GM18867 (cell line): Measurements from ENCODE around the gene OR51I2.
A peak's percentile ranks its signal among the peaks of the same experiment; 100 is the strongest.

ENCODE experiments used
- ATAC-seq: cut with Tn5 transposase; IDR thresholded peaks from one replicate; pipeline ENCODE4 v1.9.1; 2021; ENCODE audit warnings: mild to moderate bottlenecking, moderate library complexity; ENCODE audit not compliant: unreplicated experiment

OR51I2 gene, protein sequence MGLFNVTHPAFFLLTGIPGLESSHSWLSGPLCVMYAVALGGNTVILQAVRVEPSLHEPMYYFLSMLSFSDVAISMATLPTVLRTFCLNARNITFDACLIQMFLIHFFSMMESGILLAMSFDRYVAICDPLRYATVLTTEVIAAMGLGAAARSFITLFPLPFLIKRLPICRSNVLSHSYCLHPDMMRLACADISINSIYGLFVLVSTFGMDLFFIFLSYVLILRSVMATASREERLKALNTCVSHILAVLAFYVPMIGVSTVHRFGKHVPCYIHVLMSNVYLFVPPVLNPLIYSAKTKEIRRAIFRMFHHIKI

GRCh38 chr11:5449023-5449422, at the start of gene OR51I2:
Gene OR51I2 (plus strand): TSS chr11:5449323. CDS start chr11:5453489, 4,166 bp downstream.
- no peak for ATAC-seq

- ATAC-seq = no peak
These were observed 44.0 kb upstream of the OR51I2 start for GRCh38 chr11:5405173-5405572.

DNA sequence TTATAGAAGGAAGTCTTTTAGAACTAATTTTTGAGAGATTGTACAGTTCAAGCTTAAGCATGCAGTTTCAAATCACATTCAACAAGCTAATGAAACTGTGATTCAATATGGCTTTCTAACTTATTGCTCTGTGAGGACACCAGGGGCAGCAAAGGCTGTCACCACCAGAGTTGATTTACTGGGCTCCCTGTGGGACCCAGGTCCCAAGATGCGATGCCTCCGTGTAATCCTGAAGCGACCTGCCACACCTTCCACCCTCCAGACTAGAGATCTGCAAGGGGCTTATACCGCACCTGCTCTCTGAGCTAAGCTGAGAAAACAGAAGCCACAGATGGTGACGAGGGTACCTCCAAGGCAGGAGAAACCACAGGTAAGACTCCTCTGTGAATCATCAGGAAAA, 28.1 kb upstream of the OR51I2 start:
- ATAC-seq = no peak

DNA sequence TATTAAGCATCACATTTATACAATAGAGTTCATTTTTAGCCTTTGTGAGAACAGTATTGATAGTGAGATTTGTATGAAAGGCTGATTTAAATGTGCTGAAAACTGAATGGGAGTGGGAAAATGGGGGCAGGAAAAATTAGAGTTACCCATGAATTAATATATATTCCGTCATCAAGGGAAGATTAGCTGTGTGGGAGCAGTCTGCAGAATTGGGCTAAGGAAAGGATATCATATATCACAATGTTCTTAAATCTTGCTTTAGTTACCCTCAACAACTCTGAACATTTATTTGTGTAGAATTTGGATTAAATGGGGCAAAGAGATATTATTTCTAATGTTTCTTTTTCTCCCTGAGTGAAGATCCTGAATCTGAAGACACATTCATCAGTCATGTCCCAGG, 27.3 kb upstream of the OR51I2 start, which contains the start of gene OR51Q1:
TSS of gene OR51Q1 (plus strand) at position 301 of the 400 bp plus-strand sequence. CDS start at position 391, 90 bp downstream.
- no peak for ATAC-seq

DNA sequence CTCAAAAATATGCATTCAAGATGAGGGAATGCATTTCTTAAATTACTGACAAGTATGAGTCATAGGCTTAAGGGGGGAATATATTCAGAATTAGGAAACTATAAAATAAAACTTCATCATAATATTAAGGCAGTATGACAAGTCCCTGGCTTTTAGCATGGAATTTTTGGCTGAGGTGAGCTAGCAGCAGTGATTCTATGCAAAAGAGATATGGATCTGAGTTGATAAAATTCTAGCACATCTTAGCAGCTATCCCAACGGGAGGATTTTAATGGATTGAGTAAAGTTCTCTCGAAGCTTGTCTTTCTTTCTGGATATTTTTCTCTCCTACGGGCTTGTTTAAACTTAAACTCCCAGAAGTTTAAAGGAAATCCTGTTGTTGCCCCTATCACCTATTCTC, 26.0 kb upstream of the OR51I2 start:
- ATAC-seq = no peak

- ATAC-seq = no peak
These were observed 7.7 kb upstream of the OR51I2 start, which contains the start of gene OR51I1 for GRCh38 chr11:5441414-5441813. Gene OR51I1 (minus strand): TSS chr11:5441514. CDS start chr11:5441514, 0 bp downstream.

- ATAC-seq = no peak
These were observed 5.2 kb upstream of the OR51I2 start for GRCh38 chr11:5443835-5444393.

GRCh38 chr11:5449432-5449831, 309 bp downstream of the OR51I2 start:
- ATAC-seq = no peak

- no peak for ATAC-seq
These were observed 12.0 kb downstream of the OR51I2 start for GRCh38 chr11:5460983-5461621.

- ATAC-seq = no peak
These were observed 18.4 kb downstream of the OR51I2 start for GRCh38 chr11:5467527-5467926.

DNA sequence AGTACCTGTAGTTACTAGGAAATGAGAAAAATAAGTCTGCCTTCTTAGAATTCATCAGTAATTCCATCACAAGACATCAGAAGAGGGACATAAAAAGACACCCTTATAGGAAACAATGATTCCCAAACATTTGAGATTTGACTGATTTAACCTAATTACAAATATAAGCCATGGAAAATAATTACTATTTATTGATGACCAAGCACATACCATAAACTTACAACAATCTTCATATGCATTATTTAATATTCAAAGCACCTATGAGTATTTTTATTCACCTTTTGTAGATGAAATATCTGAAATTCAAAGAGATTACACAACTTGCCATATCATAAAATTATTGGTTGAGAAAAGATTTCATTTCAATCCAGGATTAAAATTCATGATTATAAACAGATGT, 24.8 kb downstream of the OR51I2 start:
- no peak for ATAC-seq

- ATAC-seq = peak; percentile 80
These were observed 27.2 kb downstream of the OR51I2 start for GRCh38 chr11:5476186-5476819.

GRCh38 chr11:5486003-5486402, 36.9 kb downstream of the OR51I2 start:
- no peak for ATAC-seq

DNA sequence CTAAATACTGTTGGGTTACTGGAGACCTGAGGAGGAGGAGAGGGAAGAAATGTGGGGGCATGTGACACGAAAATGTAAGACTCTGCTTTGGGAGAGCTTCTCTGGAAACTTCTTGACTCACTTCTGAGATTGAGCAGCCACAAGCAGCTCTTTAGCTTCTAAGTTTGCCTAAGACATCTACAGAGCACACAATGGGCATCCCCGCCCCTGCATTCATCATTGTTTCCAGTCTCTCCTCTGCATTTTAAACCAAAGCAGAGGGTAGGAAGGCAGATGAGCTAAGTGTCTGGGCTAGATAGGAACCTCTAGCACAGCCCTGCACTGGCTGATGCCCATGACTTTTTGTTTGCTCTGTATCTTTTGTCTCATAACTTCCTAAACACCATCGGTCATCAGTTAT, 37.3 kb downstream of the OR51I2 start:
- ATAC-seq = no peak

GRCh38 chr11:5488385-5488784, 39.3 kb downstream of the OR51I2 start, which contains the start of gene OR52D1:
Gene OR52D1 (plus strand): TSS chr11:5488685. CDS start chr11:5488707, 22 bp downstream.
- no peak for ATAC-seq

- ATAC-seq = no peak
These were observed 39.8 kb downstream of the OR51I2 start for GRCh38 chr11:5488798-5489399.

DNA sequence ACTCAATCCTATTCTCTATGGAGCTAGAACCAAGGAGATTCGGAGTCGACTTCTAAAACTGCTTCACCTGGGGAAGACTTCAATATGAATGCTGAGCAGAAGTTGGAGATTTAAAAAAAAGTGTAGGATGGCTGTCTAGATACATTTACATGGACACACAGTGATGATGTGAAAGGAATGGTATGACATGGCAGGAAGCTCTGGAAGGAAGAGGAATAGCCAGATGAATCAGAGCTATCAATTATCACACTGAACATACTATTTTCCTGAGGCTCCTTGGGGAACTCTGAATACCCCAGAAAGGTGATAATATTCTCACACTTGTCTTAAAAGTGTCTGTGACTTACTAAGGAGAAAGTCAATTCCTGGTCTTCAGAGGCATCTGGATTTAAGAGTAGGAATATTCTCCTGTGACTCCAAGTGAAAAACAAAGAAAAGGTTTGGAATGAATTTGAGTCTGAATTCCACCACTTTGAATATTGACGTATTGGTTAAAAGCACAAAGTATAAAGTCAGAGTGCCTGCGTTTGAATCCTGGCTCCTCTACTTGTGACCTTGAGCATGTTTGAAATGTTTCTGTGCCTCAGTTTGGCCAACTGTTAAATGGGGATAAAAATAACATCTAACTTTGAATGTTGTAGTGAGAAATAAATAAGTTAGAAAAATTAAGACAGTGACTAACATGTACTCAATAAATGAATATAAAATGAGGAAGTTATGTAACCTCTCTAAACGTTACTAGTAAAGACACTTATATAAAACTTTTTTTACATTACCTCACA, 40.6 kb downstream of the OR51I2 start:
- ATAC-seq = no peak

DNA sequence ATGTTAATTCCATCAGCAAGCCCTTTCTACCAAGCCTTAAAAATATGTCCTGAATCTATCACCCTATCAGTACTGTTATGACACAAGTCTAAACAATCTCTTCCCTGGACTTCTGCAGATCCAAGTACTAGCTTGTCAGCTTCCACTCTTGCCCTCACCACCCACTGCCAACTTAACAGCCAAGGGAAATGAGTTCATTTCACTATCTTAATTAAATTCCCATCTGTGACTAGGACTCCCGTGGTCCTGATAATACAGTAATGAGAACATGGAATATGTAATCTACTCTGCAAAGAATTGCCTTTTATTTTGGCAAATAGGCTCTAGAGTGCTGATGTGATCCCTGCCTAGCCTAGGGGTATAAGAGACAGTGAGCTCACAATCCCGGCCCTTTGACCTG, 50.5 kb downstream of the OR51I2 start:
- no peak for ATAC-seq

DNA sequence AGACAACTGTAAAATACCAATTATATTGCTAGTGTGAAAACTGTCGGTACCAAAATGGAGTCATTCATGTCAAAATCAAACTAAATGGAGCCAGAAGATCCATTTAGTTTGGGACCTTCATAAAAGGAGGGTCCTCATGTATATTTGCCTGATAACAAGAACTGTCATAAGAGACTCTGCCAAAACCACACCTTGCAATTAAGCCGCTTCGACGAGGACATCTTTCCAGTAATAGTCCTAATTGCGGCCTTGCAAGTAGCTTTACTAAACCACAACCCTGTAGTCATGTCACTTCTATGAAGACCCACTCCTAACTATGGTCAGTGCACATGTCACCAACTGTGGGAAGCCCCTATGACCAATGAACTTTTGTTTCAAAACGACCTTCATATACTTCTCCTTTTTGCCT, 51.3 kb downstream of the OR51I2 start:
- no peak for ATAC-seq

DNA sequence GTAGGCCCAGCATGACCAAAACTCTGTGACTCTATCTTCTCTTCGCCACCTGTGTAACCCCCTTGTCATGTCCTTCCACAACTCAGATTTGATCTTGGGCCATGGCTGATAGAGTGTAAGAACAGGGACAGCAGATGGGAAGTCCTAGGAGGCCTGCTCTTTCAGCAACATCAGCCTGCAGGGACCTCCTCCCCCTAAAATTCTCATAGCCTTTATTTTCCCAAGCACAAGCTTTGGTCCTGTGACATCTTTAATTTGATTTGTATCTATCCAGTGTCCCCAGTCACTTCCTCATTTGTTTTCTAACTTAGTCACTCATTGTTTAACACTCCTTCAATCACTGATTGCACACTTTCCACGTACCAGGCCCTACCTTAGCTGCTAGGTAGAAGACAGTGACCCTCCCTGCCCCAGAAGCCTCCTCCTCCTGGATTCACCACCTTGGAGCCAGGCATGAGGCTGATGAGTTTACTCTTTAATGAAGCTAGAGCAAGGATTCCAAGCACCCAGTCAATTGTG, 55.3 kb downstream of the OR51I2 start:
- no peak for ATAC-seq
